ENCODE results near the gene HIF3A.

DNA sequence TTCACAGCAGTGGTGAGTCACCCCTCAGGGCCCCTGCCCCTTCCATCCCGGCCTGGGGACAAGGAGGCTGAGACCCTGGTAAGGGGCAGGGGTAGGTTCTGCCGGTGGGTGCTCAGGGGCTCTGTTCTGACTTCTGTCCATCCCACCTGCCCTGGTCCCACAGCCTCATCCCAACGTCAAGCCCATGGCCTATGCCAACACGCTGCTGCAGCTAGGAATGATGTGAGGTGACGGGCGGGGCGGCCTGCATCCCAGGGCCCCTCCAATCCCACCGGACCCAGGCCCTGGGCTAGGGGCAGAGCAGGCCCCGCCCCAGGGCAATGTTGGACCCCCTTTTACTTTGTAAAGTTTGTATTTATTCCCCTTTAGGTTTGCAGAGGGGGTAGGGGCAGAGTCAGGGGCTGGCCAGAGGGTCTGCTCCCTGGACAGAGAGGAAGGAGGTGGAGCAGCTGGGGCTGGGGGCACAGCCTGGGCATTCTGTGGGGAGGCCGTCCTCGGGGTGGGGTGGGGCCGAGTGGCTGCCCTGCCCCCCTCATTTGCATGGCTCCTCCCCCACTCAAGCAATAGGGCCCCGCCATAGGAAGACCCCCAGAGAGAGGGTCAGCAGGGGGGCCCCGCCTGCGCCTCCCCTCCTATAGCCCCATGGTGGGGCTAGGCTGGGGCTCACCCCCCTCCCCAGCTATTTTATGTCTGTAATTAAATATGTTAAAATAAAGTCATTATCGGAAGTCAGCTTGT lies 93.4 kb downstream of the HIF3A start:
- TF ChIP-seq POLR2A (IDR thresholded peaks at IDR 0.05), result no peak
- TF ChIP-seq, protein P1, sequence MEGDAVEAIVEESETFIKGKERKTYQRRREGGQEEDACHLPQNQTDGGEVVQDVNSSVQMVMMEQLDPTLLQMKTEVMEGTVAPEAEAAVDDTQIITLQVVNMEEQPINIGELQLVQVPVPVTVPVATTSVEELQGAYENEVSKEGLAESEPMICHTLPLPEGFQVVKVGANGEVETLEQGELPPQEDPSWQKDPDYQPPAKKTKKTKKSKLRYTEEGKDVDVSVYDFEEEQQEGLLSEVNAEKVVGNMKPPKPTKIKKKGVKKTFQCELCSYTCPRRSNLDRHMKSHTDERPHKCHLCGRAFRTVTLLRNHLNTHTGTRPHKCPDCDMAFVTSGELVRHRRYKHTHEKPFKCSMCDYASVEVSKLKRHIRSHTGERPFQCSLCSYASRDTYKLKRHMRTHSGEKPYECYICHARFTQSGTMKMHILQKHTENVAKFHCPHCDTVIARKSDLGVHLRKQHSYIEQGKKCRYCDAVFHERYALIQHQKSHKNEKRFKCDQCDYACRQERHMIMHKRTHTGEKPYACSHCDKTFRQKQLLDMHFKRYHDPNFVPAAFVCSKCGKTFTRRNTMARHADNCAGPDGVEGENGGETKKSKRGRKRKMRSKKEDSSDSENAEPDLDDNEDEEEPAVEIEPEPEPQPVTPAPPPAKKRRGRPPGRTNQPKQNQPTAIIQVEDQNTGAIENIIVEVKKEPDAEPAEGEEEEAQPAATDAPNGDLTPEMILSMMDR (IDR thresholded peaks at IDR 0.05), result no peak
